Hepatocyte (in vitro differentiated cells): ENCODE measurements around the gene ADGRV1. TPM values are rescaled to one million over a fixed set of nuclear protein-coding genes. Genes with fewer than 3 reads are reported as not detected.
A peak's percentile ranks its signal among the peaks of the same experiment; 100 is the strongest.

Experiments used
- DNase-seq: peaks from one replicate; pipeline ENCODE4 v3.0.0-alpha.2; 2016; ENCODE audit warnings: low spot score
- H2AFZ ChIP-seq: fragments of 200-600 bp; sonication (generic); 2 replicates; pipeline ENCODE4 v1.6.0; 2016; ENCODE audit warnings: antibody characterized with exemption, mild to moderate bottlenecking
- H3K27ac ChIP-seq: fragments of 200-600 bp; sonication (generic); 2 replicates; pipeline ENCODE4 v1.5.1; 2016; ENCODE audit warnings: mild to moderate bottlenecking
- H3K27me3 ChIP-seq: fragments of 200-600 bp; sonication (generic); 2 replicates; pipeline ENCODE4 v1.6.1; 2016
- H3K36me3 ChIP-seq: fragments of 200-600 bp; sonication (generic); replicated peaks from 2 replicates; pipeline ENCODE4 v1.5.1; 2016; ENCODE audit warnings: low read depth; ENCODE audit not compliant: insufficient read depth
- H3K4me1 ChIP-seq: fragments of 200-600 bp; sonication (generic); 2 replicates; pipeline ENCODE4 v1.5.1; 2016; ENCODE audit warnings: mild to moderate bottlenecking, moderate library complexity; ENCODE audit not compliant: insufficient read depth
- H3K4me2 ChIP-seq: fragments of 200-600 bp; sonication (generic); 2 replicates; pipeline ENCODE4 v1.6.0; 2016
- H3K4me3 ChIP-seq: fragments of 200-600 bp; sonication (generic); 2 replicates; pipeline ENCODE4 v1.5.1; 2016; ENCODE audit warnings: mild to moderate bottlenecking
- H3K79me2 ChIP-seq: fragments of 200-600 bp; sonication (generic); 2 replicates; pipeline ENCODE4 v1.6.0; 2017; ENCODE audit warnings: mild to moderate bottlenecking
- H3K9me2 ChIP-seq: fragments of 200-600 bp; sonication (generic); replicated peaks from 2 replicates; pipeline ENCODE4 v1.6.0; 2017; ENCODE audit warnings: mild to moderate bottlenecking; ENCODE audit not compliant: insufficient read depth
- H3K9me3 ChIP-seq: fragments of 200-600 bp; sonication (generic); 2 replicates; pipeline ENCODE4 v1.5.1; 2016; ENCODE audit warnings: low read depth, mild to moderate bottlenecking
- H4K20me1 ChIP-seq: fragments of 200-600 bp; sonication (generic); 2 replicates; pipeline ENCODE4 v1.6.0; 2016; ENCODE audit warnings: mild to moderate bottlenecking; ENCODE audit not compliant: insufficient read depth, poor library complexity, severe bottlenecking
- EZH2 ChIP-seq: fragments of 200-600 bp; sonication (generic); IDR thresholded peaks from 2 replicates; pipeline ENCODE4 v1.6.1; 2016; ENCODE audit warnings: antibody characterized with exemption, mild to moderate bottlenecking, borderline replicate concordance
- EZH2phosphoT487 ChIP-seq: fragments of 200-600 bp; sonication (generic); IDR thresholded peaks from one replicate; pipeline ENCODE4 v1.6.1; 2018; ENCODE audit warnings: antibody characterized with exemption, mild to moderate bottlenecking, low read depth, moderate library complexity; ENCODE audit not compliant: unreplicated experiment, severe bottlenecking
- WGBS: methylation state at CpG from one replicate; pipeline ENCODE4 v1.1.6; 2016; ENCODE audit warnings: low lambda C conversion rate; ENCODE audit errors: missing lambda C conversion rate; 5-methylcytosine and 5-hydroxymethylcytosine counted together
- polyA plus RNA-seq: library from polyadenylated mRNA; unstranded; fragments of >200 nt; fragmentation: Nextera tagmentation; extraction: Ambion mirVana; gene quantifications from 2 replicates; pipeline ENCODE4 v1.2.1, GENCODE V29; 2016
- total RNA-seq: library from RNA; depleted of rRNA; stranded (reverse); fragments of >200 nt; gene quantifications from 2 replicates; pipeline ENCODE4 v1.2.3, GENCODE V29; 2014
- TF ChIP-seq, protein P1 (sequence below): fragments of 200-600 bp; sonication (generic); IDR thresholded peaks from 2 replicates; pipeline ENCODE4 v1.5.1; 2016; ENCODE audit warnings: antibody characterized with exemption, mild to moderate bottlenecking; ENCODE audit not compliant: poor library complexity

The ADGRV1 gene
- total and polyA plus RNA-seq, 2 experiments from 2014 or later = 74.9 to 88.3 TPM

DNA sequence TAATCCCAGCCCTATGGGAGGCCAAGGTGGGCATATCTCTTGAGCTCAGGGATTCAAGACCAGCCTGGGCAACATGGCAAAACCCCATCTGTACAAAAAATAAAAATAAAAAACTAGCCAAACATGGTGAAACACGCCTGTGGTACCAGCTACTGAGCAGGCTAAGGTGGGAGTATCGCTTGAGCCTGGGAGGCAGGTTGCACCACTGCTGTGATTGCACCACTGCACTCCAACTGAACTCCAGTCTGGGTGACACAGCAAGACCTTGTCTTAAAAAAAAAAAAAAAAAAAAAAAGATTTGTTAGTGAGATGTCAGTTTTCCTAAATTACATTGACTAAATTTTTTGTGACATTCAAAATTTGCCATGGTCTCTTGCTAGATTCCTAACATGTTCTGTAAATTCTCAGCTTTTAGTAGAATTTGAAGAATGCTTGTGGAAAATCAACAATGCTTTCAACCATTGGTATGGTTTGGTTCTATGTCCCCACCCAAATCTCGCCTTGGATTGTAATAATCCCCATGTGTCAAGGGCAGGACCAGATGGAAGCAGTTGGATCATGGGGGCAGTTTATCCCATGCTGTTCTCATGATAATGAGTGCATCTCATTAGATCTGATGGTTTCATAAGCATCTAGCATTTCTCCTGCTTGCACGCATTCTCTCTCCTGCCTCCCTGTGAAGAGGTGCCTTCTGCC, 588.5 kb downstream of the ADGRV1 start:
- Histone ChIP-seq H3K9me3 (no peaks in the 10 kb centered on the region), H3K4me2 (no peak overlapping the region), H3K79me2 (no peaks in the 10 kb centered on the region), H3K9me2 (no peaks in the 10 kb centered on the region), H3K36me3 (no peaks in the 10 kb centered on the region), H4K20me1 (no peaks in the 10 kb centered on the region), H3K4me3 (no peak overlapping the region), H3K27me3 (no peaks in the 10 kb centered on the region), H3K4me1 (peaks cover 5% of the 10 kb centered on the region), H3K27ac (no peak overlapping the region), H2AFZ (no peak overlapping the region)
- TF ChIP-seq, protein P1, sequence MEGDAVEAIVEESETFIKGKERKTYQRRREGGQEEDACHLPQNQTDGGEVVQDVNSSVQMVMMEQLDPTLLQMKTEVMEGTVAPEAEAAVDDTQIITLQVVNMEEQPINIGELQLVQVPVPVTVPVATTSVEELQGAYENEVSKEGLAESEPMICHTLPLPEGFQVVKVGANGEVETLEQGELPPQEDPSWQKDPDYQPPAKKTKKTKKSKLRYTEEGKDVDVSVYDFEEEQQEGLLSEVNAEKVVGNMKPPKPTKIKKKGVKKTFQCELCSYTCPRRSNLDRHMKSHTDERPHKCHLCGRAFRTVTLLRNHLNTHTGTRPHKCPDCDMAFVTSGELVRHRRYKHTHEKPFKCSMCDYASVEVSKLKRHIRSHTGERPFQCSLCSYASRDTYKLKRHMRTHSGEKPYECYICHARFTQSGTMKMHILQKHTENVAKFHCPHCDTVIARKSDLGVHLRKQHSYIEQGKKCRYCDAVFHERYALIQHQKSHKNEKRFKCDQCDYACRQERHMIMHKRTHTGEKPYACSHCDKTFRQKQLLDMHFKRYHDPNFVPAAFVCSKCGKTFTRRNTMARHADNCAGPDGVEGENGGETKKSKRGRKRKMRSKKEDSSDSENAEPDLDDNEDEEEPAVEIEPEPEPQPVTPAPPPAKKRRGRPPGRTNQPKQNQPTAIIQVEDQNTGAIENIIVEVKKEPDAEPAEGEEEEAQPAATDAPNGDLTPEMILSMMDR = no peak
- TF ChIP-seq EZH2phosphoT487 = no peak
- TF ChIP-seq EZH2 = no peak
- 94% methylated on average over 4 of the region's 4 CpGs for WGBS
- no peak for DNase-seq

DNA sequence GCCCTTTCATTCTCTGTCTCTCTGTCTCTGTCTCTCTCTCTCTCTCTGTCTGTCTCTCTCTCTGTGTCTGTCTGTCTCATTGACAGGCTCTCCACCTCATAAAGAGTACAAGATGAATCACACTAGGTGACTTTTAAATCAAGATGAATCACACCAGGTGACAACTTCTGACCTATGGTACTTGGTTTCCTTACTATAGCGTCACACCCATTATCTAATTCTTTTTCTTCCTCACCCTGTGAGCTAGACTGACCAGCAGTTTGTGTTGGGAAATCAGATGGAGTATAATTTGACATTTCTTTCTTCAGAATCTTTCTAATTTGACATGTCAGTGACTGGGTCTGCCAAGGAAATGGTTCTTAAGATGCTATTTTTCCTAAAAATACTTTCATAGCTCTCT, 591.6 kb downstream of the ADGRV1 start:
- no peaks in the 10 kb centered on the region for H3K4me1 ChIP-seq
- H3K27me3 ChIP-seq = no peaks in the 10 kb centered on the region
- no peak for DNase-seq
- WGBS = 89% methylated on average over 1 of the region's 1 CpG
- H3K36me3 ChIP-seq = no peaks in the 10 kb centered on the region
- no peaks in the 10 kb centered on the region for H3K9me3 ChIP-seq
- H3K9me2 ChIP-seq = no peaks in the 10 kb centered on the region
- no peak overlapping the region for H2AFZ ChIP-seq
- no peak overlapping the region for H3K4me2 ChIP-seq
- H3K79me2 ChIP-seq = no peaks in the 10 kb centered on the region
- no peak overlapping the region for H3K4me3 ChIP-seq
- H3K27ac ChIP-seq = no peak overlapping the region
- no peaks in the 10 kb centered on the region for H4K20me1 ChIP-seq
- TF ChIP-seq EZH2 (no peak), EZH2phosphoT487 (no peak)
- TF ChIP-seq, protein P1 = no peak

DNA sequence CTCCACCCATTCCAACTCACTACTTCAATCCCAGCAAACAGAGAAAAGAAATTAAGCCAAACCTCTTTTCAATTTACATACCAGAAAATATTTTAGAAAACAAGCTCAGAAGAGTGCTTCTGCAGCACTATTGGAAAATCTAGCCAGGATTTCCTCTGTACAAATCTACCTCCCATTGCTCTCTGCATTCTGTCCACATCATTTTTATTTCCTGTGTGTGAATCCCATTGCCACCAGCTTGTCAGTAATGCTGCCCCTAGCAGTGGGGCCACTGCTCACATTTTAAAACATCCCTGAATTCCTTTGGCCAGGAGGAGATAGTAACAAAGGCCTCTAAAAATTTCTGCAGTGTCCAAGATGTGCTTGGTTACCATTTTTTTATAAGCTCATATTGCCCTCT, 592.0 kb downstream of the ADGRV1 start:
- Histone ChIP-seq H3K27me3 (no peaks in the 10 kb centered on the region), H3K9me2 (no peaks in the 10 kb centered on the region), H2AFZ (no peak overlapping the region), H3K9me3 (no peaks in the 10 kb centered on the region), H3K4me1 (no peaks in the 10 kb centered on the region), H3K27ac (no peak overlapping the region), H3K4me3 (no peak overlapping the region), H3K36me3 (no peaks in the 10 kb centered on the region), H4K20me1 (no peaks in the 10 kb centered on the region), H3K79me2 (no peaks in the 10 kb centered on the region), H3K4me2 (no peak overlapping the region)
- no peak for DNase-seq
- TF ChIP-seq, protein P1 = no peak
- TF ChIP-seq EZH2 = no peak
- TF ChIP-seq EZH2phosphoT487 = no peak

DNA sequence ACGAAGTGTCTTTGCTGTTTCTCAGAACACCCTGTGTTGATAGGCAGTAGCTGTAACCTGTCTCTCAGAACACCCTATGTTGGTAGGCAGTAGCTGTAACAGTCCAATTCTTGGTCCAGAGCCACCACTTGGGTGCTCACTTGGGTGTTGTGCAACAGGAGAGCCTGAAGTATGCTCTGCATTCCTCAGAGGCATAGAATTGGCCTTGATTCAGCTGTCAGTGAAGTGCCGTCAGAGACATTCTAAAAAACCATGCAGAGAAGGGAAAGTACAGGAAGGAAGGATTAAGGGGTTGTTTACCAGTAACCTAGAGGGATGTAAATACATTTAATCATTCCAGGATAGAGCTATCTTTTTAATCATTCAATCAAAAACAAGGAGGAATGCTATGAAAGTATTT, 593.4 kb downstream of the ADGRV1 start:
- Histone ChIP-seq H3K36me3 (no peaks in the 10 kb centered on the region), H3K4me3 (no peak overlapping the region), H3K4me2 (no peak overlapping the region), H3K79me2 (no peaks in the 10 kb centered on the region), H3K9me2 (no peaks in the 10 kb centered on the region), H3K27ac (no peak overlapping the region), H2AFZ (no peak overlapping the region), H4K20me1 (no peaks in the 10 kb centered on the region), H3K9me3 (no peaks in the 10 kb centered on the region), H3K27me3 (no peaks in the 10 kb centered on the region), H3K4me1 (no peaks in the 10 kb centered on the region)
- WGBS = 63% methylated on average over 2 of the region's 2 CpGs
- TF ChIP-seq EZH2 (no peak), EZH2phosphoT487 (no peak)
- TF ChIP-seq, protein P1 = no peak
- DNase-seq = peak; percentile 62
